Measurements from ENCODE around the gene MCOLN3.
"Not testable (repeated sequence)": the region's sequence is repeated elsewhere in the genome, so short reads cannot be mapped to it uniquely, and the experiment has no call there.

MCOLN3 gene

GRCh38 chr1:85049735-85050166, 1.5 kb upstream of the MCOLN3 start:
- DNase-seq (ENCODE audit: low read depth): no peak

GRCh38 chr1:85047472-85048295, 616 bp downstream of the MCOLN3 start:
- no peak for DNase-seq (ENCODE audit: low read depth)

GRCh38 chr1:85047144-85047471, 1.2 kb downstream of the MCOLN3 start:
- DNase-seq (ENCODE audit: low read depth): no peak

- no peak for DNase-seq (ENCODE audit: low read depth)
These were observed 5.9 kb downstream of the MCOLN3 start for GRCh38 chr1:85042413-85042812.

GRCh38 chr1:85041793-85042192, 6.5 kb downstream of the MCOLN3 start:
- no peak for DNase-seq (ENCODE audit: low read depth)

- DNase-seq (ENCODE audit: low read depth): no peak
These were observed 15.1 kb downstream of the MCOLN3 start for GRCh38 chr1:85033221-85033620.

- DNase-seq (ENCODE audit: low read depth): no peak
These were observed 17.8 kb downstream of the MCOLN3 start for GRCh38 chr1:85030536-85030935.

- no peak for DNase-seq (ENCODE audit: low read depth)
These were observed 20.1 kb downstream of the MCOLN3 start for GRCh38 chr1:85028151-85028550.

GRCh38 chr1:85027242-85027983, 20.9 kb downstream of the MCOLN3 start:
- no peak for DNase-seq (ENCODE audit: low read depth)

- DNase-seq (ENCODE audit: low read depth): no peak
These were observed 22.4 kb downstream of the MCOLN3 start for GRCh38 chr1:85025940-85026339.

GRCh38 chr1:85024736-85025135, 23.6 kb downstream of the MCOLN3 start:
- no peak for DNase-seq (ENCODE audit: low read depth)

- no peak for DNase-seq (ENCODE audit: low read depth)
These were observed 25.6 kb downstream of the MCOLN3 start for GRCh38 chr1:85022700-85023099.

GRCh38 chr1:85019994-85020393, 28.3 kb downstream of the MCOLN3 start:
- peak; percentile 78 for DNase-seq (ENCODE audit: low read depth)

- no peak for DNase-seq (ENCODE audit: low read depth)
These were observed 32.5 kb downstream of the MCOLN3 start for GRCh38 chr1:85015826-85016225.

- DNase-seq (ENCODE audit: low read depth): not testable (repeated sequence)
These were observed 42.7 kb downstream of the MCOLN3 start for GRCh38 chr1:85005641-85006040.

GRCh38 chr1:85001742-85002141, 46.6 kb downstream of the MCOLN3 start:
- DNase-seq (ENCODE audit: low read depth): no peak

- DNase-seq (ENCODE audit: low read depth): no peak
These were observed 49.5 kb downstream of the MCOLN3 start for GRCh38 chr1:84998642-84999280.

- DNase-seq (ENCODE audit: low read depth): no peak
These were observed 50.4 kb downstream of the MCOLN3 start for GRCh38 chr1:84997667-84998600.

- DNase-seq (ENCODE audit: low read depth): no peak
These were observed 51.2 kb downstream of the MCOLN3 start, which contains the start of gene MCOLN2 for GRCh38 chr1:84996846-84997666. Gene MCOLN2, minus strand, starts transcription at chr1:84997113. Its CDS starts 241 bp downstream, at chr1:84996872.

- DNase-seq (ENCODE audit: low read depth): no peak
These were observed 52.6 kb downstream of the MCOLN3 start for GRCh38 chr1:84995484-84996334.
